GM21528 (cell line): ENCODE data around the gene TTLL4.

ENCODE experiments used
- ATAC-seq: cut with Tn5 transposase; IDR thresholded peaks from one replicate; pipeline ENCODE4 v1.9.1; 2021; ENCODE audit warnings: mild to moderate bottlenecking, moderate library complexity; ENCODE audit not compliant: unreplicated experiment, low FRiP score

Gene TTLL4

GRCh38 chr2:218780046-218780445 is 69.4 kb downstream of the TTLL4 start:
- ATAC-seq: no peak

- no peak for ATAC-seq
Observed at GRCh38 chr2:218780851-218781690, 70.4 kb downstream of the TTLL4 start.

GRCh38 chr2:218781691-218782527 is 71.3 kb downstream of the TTLL4 start, which contains the start of gene CYP27A1:
Gene CYP27A1, plus strand, starts transcription at chr2:218782147. Its CDS starts 36 bp downstream, at chr2:218782183.
- ATAC-seq: no peak

GRCh38 chr2:218782528-218782844 is 71.9 kb downstream of the TTLL4 start:
- no peak for ATAC-seq

DNA sequence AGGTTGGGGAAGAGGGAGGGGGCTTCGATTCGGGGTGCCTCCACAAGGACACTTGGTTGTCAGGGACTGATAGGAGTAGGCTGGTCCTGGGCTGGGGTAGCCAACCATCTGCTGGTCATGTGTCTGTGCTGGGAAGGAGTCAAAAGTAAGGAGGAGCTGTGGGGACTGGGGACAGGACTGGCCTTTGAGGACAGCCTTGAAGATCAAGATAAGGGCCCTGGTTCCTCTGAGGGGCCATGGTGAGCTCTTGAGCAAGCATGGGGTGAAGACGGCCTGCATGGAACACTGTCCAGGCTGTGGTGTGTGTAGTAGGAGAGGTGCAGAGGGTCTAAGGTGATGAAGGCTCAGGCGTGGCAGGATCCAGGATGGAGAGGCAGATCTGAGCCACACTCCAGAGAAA is 73.1 kb downstream of the TTLL4 start:
- no peak for ATAC-seq

GRCh38 chr2:218785103-218785502 is 74.5 kb downstream of the TTLL4 start:
- ATAC-seq: no peak

DNA sequence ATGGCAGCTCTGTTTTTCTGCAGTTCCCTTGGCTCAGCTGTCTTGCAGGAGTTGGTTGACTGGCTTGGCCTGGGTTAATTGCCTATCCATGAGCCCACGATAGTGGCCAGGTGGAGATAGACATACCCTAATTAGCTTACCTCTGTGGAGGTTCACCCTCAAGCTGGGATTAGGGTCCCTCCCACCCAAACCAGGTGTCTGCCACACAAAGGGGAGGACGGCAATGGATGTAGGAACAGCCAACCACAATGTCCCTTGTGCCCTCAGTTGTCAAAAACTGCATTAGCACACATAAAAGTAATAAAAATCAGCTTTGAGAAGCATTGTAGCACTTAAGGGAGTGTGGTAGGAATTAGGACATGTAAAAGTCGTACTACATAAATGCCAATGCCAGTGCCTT is 75.5 kb downstream of the TTLL4 start:
- no peak for ATAC-seq

GRCh38 chr2:218788529-218789255 is 78.1 kb downstream of the TTLL4 start:
- ATAC-seq: no peak

- no peak for ATAC-seq
Observed at GRCh38 chr2:218792433-218792832, 81.8 kb downstream of the TTLL4 start.

DNA sequence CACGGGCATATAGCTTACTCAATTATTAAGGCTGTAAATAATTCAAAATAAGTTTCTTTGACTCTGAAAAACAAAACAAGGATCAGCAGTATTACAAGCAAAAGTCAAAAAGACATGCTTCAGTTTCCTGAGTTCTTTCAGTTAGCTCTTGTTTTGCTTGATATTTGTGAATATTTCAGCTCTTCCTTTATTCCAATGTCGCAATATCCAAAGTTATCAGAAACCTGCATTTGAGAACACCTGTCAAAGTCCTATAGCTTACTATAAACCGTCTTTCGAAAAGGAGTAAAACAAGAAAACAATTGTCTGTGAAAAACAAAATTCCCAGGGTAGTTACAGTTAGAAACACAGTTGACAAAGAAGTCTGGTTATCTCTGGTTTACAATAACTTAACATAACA is 86.1 kb downstream of the TTLL4 start:
- ATAC-seq: no peak

- ATAC-seq: no peak
Observed at GRCh38 chr2:218798767-218799504, 88.3 kb downstream of the TTLL4 start.

GRCh38 chr2:218799990-218800389 is 89.4 kb downstream of the TTLL4 start:
- no peak for ATAC-seq

GRCh38 chr2:218802386-218802994 is 91.9 kb downstream of the TTLL4 start:
- no peak for ATAC-seq

- ATAC-seq: no peak
Observed at GRCh38 chr2:218804817-218805216, 94.2 kb downstream of the TTLL4 start.
